KMS-11 (cell line): ENCODE data around the gene FOXD2.

Source experiments
- H2AFZ ChIP-seq: fragments of 200-600 bp; sonication (generic); 2 replicates; pipeline ENCODE4 v1.6.1; 2016; ENCODE audit warnings: antibody characterized with exemption, mixed run types, low read depth
- H3K27ac ChIP-seq: fragments of 200-600 bp; sonication (generic); 2 replicates; pipeline ENCODE4 v1.6.1; 2016; ENCODE audit warnings: mild to moderate bottlenecking, mixed run types
- H3K27me3 ChIP-seq: fragments of 200-600 bp; sonication (generic); 2 replicates; pipeline ENCODE4 v1.6.1; 2017; ENCODE audit warnings: mild to moderate bottlenecking, low read depth, mixed run types, moderate library complexity; ENCODE audit not compliant: insufficient read depth
- H3K36me3 ChIP-seq: fragments of 200-600 bp; sonication (generic); 2 replicates; pipeline ENCODE4 v1.6.1; 2017; ENCODE audit warnings: mild to moderate bottlenecking, mixed run types; ENCODE audit not compliant: insufficient read depth
- H3K4me1 ChIP-seq: fragments of 200-600 bp; sonication (generic); 2 replicates; pipeline ENCODE4 v1.6.1; 2016; ENCODE audit warnings: mild to moderate bottlenecking, low read depth, mixed run types; ENCODE audit not compliant: poor library complexity, severe bottlenecking
- H3K4me2 ChIP-seq: fragments of 200-600 bp; sonication (generic); 2 replicates; pipeline ENCODE4 v1.7.0; 2016; ENCODE audit warnings: mild to moderate bottlenecking, mixed run types
- H3K4me3 ChIP-seq: fragments of 200-600 bp; sonication (generic); IDR thresholded peaks from 2 replicates; pipeline ENCODE4 v1.6.1; 2017; ENCODE audit warnings: low read depth, low read length, mixed read lengths; ENCODE audit not compliant: insufficient read depth
- H3K79me2 ChIP-seq: fragments of 200-600 bp; sonication (generic); 2 replicates; pipeline ENCODE4 v1.6.1; 2016; ENCODE audit warnings: low read depth, mixed run types; ENCODE audit not compliant: insufficient read depth
- H3K9ac ChIP-seq: fragments of 200-600 bp; sonication (generic); 2 replicates; pipeline ENCODE4 v1.6.1; 2016; ENCODE audit warnings: mild to moderate bottlenecking, mixed run types
- H4K20me1 ChIP-seq: fragments of 200-600 bp; sonication (generic); 2 replicates; pipeline ENCODE4 v1.6.1; 2016; ENCODE audit warnings: mild to moderate bottlenecking, mixed run types; ENCODE audit not compliant: insufficient read depth
- TF ChIP-seq, protein P1 (sequence below): fragments of 200-600 bp; sonication (generic); conservative IDR thresholded peaks from 2 replicates; pipeline ENCODE4 v1.6.1; 2017; ENCODE audit warnings: low read depth, mild to moderate bottlenecking, antibody characterized with exemption, low read length, moderate library complexity, mixed read lengths

Gene FOXD2

DNA sequence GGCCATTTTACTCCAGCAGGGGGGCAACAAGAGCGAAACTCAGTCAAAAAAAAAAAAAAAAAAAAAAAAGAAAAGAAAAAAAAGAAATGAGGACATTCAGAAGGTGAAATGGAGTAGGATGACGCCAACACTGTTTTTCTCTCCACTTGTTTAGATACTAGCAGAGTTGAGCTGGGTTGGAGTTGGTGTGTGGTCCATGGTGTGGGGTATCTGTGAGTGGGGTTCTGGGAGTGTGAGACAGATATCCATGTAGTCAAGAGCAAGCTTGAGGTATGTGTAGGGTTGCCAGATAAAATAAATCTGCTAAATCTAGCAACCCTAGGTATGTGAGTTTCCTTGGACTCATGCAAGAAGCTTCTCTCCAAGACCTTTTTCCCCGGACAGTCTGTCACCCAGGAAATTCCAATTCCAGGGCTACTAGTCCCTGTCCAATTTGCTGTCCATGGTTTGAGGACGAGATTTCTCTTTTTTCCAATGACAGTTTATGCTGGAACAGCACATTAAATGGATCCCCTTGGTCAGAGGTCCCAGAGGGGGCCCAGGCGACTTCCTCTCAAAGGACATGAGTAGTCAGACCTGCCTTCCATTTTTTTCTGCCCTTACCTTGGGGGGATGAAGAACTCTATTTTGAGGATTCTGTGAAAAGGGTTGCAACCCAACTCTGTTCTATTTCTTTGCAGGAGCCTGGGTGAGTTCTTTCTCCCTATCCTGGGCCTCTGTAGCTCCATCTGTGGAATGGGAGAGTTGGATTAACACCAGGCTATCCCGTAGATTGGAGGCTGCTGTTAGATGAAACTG lies 2.1 kb upstream of the FOXD2 start:
- Histone ChIP-seq H3K4me1 (peaks cover 8% of the 10 kb centered on the region), H3K4me2 (peak overlapping the region; percentile 59; the same call in 1 of the 2 replicates), H3K27ac (no peak overlapping the region), H3K79me2 (peaks cover 10% of the 10 kb centered on the region; the same call in 1 of the 2 replicates), H3K36me3 (no peaks in the 10 kb centered on the region), H3K4me3 (no peak overlapping the region), H3K27me3 (no peaks in the 10 kb centered on the region), H3K9ac (no peak overlapping the region; the same call in 1 of the 2 replicates), H2AFZ (no peak overlapping the region), H4K20me1 (no peaks in the 10 kb centered on the region)
- TF ChIP-seq, protein P1, sequence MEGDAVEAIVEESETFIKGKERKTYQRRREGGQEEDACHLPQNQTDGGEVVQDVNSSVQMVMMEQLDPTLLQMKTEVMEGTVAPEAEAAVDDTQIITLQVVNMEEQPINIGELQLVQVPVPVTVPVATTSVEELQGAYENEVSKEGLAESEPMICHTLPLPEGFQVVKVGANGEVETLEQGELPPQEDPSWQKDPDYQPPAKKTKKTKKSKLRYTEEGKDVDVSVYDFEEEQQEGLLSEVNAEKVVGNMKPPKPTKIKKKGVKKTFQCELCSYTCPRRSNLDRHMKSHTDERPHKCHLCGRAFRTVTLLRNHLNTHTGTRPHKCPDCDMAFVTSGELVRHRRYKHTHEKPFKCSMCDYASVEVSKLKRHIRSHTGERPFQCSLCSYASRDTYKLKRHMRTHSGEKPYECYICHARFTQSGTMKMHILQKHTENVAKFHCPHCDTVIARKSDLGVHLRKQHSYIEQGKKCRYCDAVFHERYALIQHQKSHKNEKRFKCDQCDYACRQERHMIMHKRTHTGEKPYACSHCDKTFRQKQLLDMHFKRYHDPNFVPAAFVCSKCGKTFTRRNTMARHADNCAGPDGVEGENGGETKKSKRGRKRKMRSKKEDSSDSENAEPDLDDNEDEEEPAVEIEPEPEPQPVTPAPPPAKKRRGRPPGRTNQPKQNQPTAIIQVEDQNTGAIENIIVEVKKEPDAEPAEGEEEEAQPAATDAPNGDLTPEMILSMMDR = no peak

DNA sequence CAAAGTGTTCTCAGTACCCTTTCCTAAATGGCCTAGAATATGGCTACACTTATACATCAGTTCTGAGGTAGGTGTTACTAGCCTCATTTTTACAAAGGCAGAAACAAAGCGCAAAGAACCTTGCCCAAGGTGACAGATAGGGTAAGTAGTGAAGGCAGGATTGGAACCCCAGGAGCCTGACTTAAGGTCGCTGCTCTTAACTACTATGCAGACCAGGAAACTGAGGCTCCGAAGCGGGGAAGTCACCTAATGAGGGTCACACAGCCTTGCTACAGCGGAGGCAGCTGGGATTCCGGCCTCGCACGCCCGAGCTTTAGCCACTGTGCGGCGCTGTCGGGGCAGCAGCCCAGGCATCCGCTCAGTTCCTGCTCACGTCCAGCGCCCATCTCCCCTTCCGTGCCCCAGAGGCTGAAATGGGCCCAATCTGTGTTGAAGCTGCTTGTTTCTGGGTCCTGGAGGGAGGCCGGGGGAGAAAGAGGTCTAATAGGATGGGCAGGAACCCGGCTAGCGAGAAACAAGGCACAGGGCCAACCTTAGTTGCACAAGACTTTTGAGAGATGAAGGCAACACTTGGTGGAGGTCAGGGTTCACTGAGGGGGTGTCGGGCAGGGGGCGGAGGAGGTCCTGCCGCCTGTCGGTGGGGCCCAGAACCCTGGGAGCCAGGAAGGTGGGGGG lies 1.4 kb upstream of the FOXD2 start:
- Histone ChIP-seq H3K4me3 (peak overlapping the region; percentile 92), H2AFZ (peak overlapping the region; percentile 68), H4K20me1 (no peaks in the 10 kb centered on the region), H3K4me1 (peaks cover 8% of the 10 kb centered on the region), H3K79me2 (peaks cover 10% of the 10 kb centered on the region; the same call in 1 of the 2 replicates), H3K4me2 (peak overlapping the region; percentile 59), H3K27me3 (no peaks in the 10 kb centered on the region), H3K9ac (peak overlapping the region; percentile 89), H3K36me3 (no peaks in the 10 kb centered on the region), H3K27ac (peak overlapping the region; percentile 77)
- TF ChIP-seq, protein P1 = peak; percentile 96

DNA sequence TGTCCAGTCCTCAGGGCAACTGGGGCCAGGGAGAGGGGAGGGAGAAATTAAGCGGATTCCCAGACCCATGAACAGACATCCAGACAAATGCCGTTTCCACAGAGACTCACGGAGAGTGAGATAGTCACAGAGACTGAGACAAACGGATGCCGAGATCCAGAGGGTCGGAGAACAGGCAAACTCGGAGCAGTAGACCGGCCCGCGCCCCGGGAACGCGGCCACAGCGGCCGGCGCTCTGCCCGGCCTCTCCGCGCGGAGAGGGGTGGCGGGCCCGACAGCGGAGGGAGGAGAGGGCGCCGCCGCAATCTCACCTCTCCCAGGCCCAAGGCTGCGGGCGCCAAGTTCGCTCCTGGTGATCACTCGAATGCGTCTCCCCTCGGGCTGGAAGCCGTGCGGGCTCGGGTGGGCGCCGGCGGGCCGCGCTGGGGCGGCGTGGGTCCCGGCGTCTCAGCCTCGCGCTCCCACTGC lies 831 bp upstream of the FOXD2 start:
- TF ChIP-seq, protein P1 = no peak
- peak overlapping the region; percentile 89 for H3K9ac ChIP-seq
- peaks cover 10% of the 10 kb centered on the region; the same call in 1 of the 2 replicates for H3K79me2 ChIP-seq
- peak overlapping the region; percentile 59 for H3K4me2 ChIP-seq
- H3K27ac ChIP-seq = peak overlapping the region; percentile 77
- no peaks in the 10 kb centered on the region for H3K27me3 ChIP-seq
- H3K36me3 ChIP-seq = no peaks in the 10 kb centered on the region
- H3K4me1 ChIP-seq = peaks cover 8% of the 10 kb centered on the region
- peak overlapping the region; percentile 92 for H3K4me3 ChIP-seq
- peak overlapping the region; percentile 68 for H2AFZ ChIP-seq
- no peaks in the 10 kb centered on the region for H4K20me1 ChIP-seq

DNA sequence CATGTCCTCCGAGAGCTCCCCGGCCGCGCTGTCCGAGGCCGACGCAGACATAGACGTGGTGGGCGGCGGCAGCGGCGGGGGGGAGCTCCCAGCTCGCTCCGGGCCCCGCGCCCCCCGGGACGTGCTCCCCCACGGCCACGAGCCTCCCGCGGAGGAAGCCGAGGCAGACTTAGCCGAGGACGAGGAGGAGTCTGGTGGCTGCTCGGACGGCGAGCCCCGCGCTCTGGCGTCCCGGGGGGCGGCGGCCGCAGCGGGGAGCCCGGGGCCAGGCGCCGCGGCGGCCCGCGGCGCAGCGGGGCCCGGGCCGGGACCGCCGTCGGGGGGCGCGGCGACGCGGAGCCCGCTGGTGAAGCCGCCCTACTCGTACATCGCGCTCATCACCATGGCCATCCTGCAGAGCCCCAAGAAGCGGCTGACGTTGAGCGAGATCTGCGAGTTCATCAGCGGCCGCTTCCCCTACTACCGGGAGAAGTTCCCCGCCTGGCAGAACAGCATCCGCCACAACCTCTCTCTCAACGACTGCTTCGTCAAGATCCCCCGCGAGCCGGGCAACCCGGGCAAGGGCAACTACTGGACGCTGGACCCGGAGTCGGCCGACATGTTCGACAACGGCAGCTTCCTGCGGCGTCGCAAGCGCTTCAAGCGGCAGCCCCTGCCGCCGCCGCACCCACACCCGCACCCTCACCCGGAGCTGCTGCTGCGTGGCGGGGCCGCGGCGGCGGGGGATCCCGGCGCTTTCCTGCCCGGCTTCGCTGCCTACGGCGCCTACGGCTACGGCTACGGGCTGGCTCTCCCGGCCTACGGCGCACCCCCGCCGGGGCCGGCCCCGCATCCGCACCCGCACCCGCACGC lies 547 bp downstream of the FOXD2 start:
- Histone ChIP-seq H3K79me2 (peaks cover 10% of the 10 kb centered on the region; the same call in 1 of the 2 replicates), H3K9ac (peak overlapping the region; percentile 89), H3K27me3 (no peaks in the 10 kb centered on the region)

More for the DNA sequence above, 547 bp downstream of the FOXD2 start:
- peak overlapping the region; percentile 36; the same call in 1 of the 2 replicates for H3K4me2 ChIP-seq
- H4K20me1 ChIP-seq = no peaks in the 10 kb centered on the region
- peak overlapping the region; percentile 77 for H3K27ac ChIP-seq
- TF ChIP-seq, protein P1 = no peak
- peaks cover 8% of the 10 kb centered on the region for H3K4me1 ChIP-seq
- H3K4me3 ChIP-seq = no peak overlapping the region
- no peaks in the 10 kb centered on the region for H3K36me3 ChIP-seq
- H2AFZ ChIP-seq = peak overlapping the region; percentile 68
